ENCODE data around the gene TOB2.

Gene TOB2, protein sequence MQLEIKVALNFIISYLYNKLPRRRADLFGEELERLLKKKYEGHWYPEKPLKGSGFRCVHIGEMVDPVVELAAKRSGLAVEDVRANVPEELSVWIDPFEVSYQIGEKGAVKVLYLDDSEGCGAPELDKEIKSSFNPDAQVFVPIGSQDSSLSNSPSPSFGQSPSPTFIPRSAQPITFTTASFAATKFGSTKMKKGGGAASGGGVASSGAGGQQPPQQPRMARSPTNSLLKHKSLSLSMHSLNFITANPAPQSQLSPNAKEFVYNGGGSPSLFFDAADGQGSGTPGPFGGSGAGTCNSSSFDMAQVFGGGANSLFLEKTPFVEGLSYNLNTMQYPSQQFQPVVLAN

DNA sequence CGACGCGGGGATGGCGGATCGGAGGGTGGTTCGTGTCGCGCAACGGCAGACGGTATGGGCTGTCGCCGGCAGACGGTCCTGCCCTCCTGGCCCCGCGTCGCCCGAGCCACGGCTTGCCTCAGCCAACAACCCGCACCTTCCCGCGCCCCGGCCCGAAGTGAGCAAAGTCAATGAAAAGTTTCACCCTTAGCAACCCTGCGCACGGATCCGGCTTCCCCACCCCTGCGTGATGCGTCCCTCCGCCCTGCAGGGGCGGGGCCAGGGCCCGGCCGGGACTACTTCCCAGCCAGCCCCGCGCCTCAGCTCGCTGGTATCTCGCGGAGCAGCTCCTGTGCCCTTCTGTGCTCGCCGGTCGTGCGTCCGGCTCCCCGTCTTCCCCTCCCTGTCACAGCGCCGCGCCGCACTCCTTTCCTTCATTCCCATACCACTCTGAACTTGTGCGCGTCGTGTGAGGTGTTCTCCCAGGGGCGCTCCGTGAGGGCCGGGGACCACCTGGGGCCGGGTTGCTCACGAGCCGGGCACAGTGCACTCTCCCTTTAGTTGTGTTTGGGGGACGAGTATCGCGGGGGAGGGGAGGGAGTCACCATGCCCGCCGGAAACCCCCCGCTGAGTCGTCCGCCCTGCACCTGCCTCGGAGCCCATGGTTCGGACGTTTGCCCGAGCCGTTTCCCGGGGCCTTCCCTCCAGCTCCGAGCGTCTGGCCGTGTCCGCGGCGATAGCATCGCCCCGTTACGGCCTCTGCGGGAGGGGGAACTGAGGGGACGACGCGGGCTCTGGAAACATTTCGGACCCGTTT is at the start of gene TOB2:
TSS of gene TOB2 (minus strand) at position 163 of the 796 bp plus-strand sequence. CDS start 9,456 bp downstream, outside the sequence.
- Histone ChIP-seq H3K36me3 (peaks cover 13 to 23% (median 21%) of the 10 kb centered on the region in 11 experiments; a peak in 20 of 22 replicates), H3K4me2 (peak within 1 kb of the TSS; percentile 82 to 100 (median 98)), H4K20me1 (peaks cover 20 to 43% (median 38%) of the 10 kb centered on the region in 11 experiments; a peak in 21 of 22 replicates), H3K27me3 (no peaks in the 10 kb centered on the region), H3K9ac (peak within 1 kb of the TSS; percentile 90 to 99 (median 95)), H3K4me3 (peak within 1 kb of the TSS; percentile 88 to 99 (median 96)), H3K27ac (peak within 1 kb of the TSS; percentile 89 to 98 (median 95)), H3K4me1 (peaks cover 35 to 44% (median 41%) of the 10 kb centered on the region in 10 experiments), H3K9me3 (replicated peaks in 1 of 11) (no peaks in the 10 kb centered on the region)
- TF ChIP-seq Cebpa-rat (IDR thresholded peaks at IDR 0.05), result no peak

DNA sequence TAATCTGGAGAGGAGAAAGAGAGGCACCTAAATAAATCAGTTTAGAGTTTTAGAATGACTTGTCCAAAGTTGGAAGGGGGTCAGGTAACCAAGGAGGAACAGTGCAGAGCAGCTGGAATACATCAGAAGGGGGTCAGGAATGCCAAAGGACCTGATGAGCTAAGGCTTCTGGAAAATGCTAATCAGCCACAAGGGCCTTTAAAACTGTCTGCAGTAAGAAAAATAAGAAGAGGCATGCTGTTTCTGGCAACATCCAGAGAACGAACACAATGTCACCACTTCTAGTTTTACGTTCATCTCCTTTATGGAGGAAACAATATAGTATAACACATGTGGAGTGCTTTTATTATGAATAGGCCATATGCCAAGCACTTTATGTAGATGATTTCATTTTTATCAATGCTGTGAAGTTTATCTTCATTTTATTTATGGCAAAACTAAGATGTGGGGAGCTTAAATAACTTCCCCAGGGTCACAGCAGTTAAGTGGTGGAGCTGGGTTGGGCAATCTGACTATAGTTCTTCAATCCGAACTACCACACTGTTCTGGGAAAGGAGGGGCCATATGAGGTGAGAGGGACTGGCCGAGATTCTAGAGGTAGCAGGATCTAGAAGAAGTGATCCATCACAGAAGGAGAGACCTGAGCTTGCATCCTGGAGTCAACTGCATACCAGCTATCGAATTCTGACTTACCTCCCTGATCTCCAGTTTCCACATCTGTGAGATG is 44.9 kb upstream of the TOB2 start:
- Histone ChIP-seq H3K4me2 (no peak overlapping the region), H3K27ac (no peak overlapping the region; a peak in 1 of 22 replicates), H3K4me1 (peaks cover 0 to 53% (median 32%) of the 10 kb centered on the region in 10 experiments; a peak in 14 of 20 replicates), H3K27me3 (no peaks in the 10 kb centered on the region), H3K9ac (no peak overlapping the region; a peak in 2 of 22 replicates), H3K4me3 (no peak overlapping the region), H3K36me3 (peaks cover 12 to 91% (median 35%) of the 10 kb centered on the region in 11 experiments; a peak in 21 of 22 replicates), H4K20me1 (peaks cover 41 to 100% (median 99%) of the 10 kb centered on the region in 11 experiments), H3K9me3 (replicated peaks in 1 of 11) (no peaks in the 10 kb centered on the region)
- no peak for TF ChIP-seq Cebpa-rat (IDR thresholded peaks at IDR 0.05)

DNA sequence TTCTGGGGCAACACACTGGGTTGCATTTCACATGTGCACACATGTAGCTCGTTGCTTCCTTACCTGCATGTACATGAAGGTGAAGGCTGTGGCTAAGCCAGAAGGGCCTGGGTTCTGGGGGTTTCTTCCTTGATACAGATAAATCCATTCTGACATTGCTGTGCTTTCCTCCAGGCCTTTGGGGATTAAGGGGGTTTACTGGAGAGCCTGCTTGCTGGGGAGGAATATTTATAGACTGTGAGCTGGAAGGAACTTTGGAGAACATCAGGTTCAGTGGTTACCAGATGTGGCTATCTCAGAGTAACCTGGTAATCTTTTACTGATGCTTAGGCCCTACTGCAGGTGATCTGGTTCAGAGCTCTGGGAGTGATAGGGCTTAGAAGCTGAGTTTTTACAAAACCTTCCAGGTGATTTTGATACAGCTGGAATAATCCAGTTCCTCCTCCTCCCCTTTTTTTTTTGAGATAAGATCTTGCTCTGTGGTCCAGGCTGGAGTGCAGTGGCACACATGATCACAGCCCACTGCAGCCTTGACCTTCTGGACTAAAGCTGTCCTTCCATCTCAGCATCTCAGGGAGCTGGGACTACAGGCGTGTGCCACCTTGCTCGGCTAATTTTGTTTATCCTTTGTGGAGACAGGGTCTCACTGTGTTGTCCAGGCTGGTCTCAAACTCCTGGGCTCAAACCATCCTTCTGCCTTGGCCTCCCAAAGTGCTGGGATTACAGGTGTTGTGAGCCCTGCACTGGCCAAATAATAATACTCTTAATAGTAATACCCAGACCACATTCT is 42.2 kb upstream of the TOB2 start:
- TF ChIP-seq Cebpa-rat (IDR thresholded peaks at IDR 0.05), result no peak
- peaks cover 54 to 100% (median 99%) of the 10 kb centered on the region in 11 experiments for H4K20me1 ChIP-seq
- H3K27me3 ChIP-seq, result no peaks in the 10 kb centered on the region
- peak overlapping the region in 2 of 11 experiments; percentile 25 to 26; a peak in 2 of 22 replicates for H3K9ac ChIP-seq
- H3K9me3 ChIP-seq (replicated peaks in 1 of 11), result no peaks in the 10 kb centered on the region
- H3K4me3 ChIP-seq, result no peak overlapping the region
- H3K4me2 ChIP-seq, result peak overlapping the region in 7 of 11 experiments; percentile 9 to 55 (median 51); a peak in 10 of 22 replicates
- H3K27ac ChIP-seq, result no peak overlapping the region
- peaks cover 5 to 65% (median 21%) of the 10 kb centered on the region in 11 experiments; a peak in 16 of 22 replicates for H3K36me3 ChIP-seq
- H3K4me1 ChIP-seq, result peaks cover 6 to 74% (median 53%) of the 10 kb centered on the region in 10 experiments; a peak in 18 of 20 replicates

DNA sequence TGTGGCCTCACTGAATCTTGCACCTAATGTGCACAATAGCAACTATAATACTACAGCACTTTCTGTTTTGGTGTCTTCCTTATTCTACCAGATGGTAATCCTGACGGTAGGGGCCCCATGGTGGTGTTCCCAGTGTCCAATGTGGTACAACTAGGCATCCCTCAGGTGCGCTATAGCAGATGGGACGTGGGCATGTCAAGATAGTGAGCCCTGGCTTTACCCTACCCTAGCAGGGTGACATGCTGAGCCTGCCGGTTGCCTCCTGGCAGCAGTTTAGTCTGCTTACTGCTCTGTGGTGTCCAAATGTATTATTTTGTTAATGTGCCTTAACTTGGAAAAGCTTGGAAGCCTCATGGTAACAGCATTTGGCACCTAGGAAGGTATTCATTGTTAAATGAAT is 41.5 kb upstream of the TOB2 start:
- Histone ChIP-seq H3K4me1 (peaks cover 13 to 82% (median 60%) of the 10 kb centered on the region in 10 experiments), H4K20me1 (peaks cover 53 to 100% (median 99%) of the 10 kb centered on the region in 11 experiments), H3K4me3 (no peak overlapping the region), H3K9ac (peak overlapping the region in 1 of 11 experiments; percentile 14; a peak in 1 of 22 replicates), H3K9me3 (replicated peaks in 1 of 11) (no peaks in the 10 kb centered on the region), H3K27me3 (no peaks in the 10 kb centered on the region), H3K27ac (no peak overlapping the region), H3K4me2 (peak overlapping the region in 4 of 11 experiments; percentile 8 to 55 (median 35); a peak in 2 of 22 replicates), H3K36me3 (peaks cover 2 to 58% (median 21%) of the 10 kb centered on the region in 11 experiments; a peak in 15 of 22 replicates)
- TF ChIP-seq Cebpa-rat (IDR thresholded peaks at IDR 0.05), result no peak

DNA sequence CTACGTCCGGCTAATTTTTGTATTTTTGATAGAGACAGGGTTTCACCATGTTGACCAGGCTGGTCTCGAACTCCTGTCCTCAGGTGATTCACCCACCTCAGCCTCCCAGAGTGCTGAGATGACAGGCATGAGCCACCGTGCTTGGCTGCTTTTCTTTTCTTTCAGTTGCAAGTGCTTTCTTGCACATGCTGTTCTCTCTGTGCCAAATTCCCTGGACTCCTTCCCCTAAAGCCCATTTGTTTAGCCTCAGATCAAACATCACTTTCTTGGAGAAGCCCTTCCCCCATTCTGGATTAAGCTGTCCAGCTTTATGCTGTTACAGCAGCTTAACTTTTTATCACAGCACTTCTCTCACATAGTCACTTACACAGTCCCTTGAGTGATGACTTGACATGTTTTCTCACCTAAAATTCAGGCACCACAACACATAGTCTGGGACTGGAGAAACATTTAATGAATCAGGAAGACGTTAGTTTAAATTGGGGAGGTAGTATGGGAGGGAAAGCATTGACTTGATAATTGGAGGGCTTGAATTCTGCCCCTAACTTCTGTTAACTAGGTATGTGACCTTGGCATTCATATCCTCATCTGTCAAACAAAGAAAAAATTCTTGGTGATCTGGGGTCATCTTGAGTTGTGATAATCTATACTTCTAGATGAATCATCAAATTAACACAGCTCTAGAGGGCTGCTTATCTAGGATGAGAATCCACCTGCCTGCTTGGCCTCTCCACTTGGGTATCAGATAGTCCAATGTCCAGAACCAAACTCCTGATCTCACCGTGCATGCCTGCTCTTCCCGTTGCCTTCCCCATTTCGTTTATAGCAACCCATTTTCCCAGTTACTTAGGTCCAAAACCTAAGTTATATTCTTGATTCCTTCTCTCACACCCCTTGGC is 40.7 kb upstream of the TOB2 start:
- Histone ChIP-seq H3K36me3 (peaks cover 0 to 50% (median 20%) of the 10 kb centered on the region in 11 experiments; a peak in 15 of 22 replicates), H4K20me1 (peaks cover 55 to 100% (median 99%) of the 10 kb centered on the region in 11 experiments), H3K9me3 (replicated peaks in 1 of 11) (no peaks in the 10 kb centered on the region), H3K4me2 (peak overlapping the region in 2 of 11 experiments; percentile 11 to 19; a peak in 2 of 22 replicates), H3K9ac (no peak overlapping the region; a peak in 1 of 22 replicates), H3K27ac (peak overlapping the region in 1 of 11 experiments; percentile 42; a peak in 1 of 22 replicates), H3K27me3 (no peaks in the 10 kb centered on the region), H3K4me3 (no peak overlapping the region), H3K4me1 (peaks cover 21 to 89% (median 68%) of the 10 kb centered on the region in 10 experiments)
- no peak for TF ChIP-seq Cebpa-rat (IDR thresholded peaks at IDR 0.05)

DNA sequence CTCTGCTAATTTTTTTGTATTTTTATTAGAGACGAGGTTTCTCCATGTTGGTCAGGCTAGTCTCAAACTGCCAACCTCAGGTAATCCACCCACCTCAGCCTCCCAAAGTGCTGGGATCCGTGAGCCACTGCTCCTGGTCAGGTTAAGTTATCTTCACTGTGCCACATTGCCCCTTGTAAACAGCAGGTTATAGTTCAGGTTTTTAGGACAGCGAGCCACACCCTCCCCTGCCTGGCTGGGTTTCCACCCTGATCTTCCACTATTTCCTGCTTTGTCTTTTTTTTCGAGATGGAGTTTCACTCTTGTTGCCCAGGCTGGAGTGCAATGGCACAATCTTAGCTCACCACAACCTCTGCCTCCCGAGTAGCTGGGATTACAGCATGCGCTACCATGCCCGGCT is 38.4 kb upstream of the TOB2 start:
- Histone ChIP-seq H3K9me3 (replicated peaks in 1 of 11) (no peaks in the 10 kb centered on the region), H3K9ac (0 out of 22 replicates have a peak overlapping the region, but pooled peaks of 2 of the 11 experiments have one; percentile 6 to 25), H3K36me3 (peaks cover 0 to 41% (median 20%) of the 10 kb centered on the region in 11 experiments; a peak in 14 of 22 replicates), H4K20me1 (peaks cover 67 to 100% (median 99%) of the 10 kb centered on the region in 11 experiments), H3K4me1 (peaks cover 31 to 96% (median 86%) of the 10 kb centered on the region in 10 experiments), H3K4me2 (peak overlapping the region in 10 of 11 experiments; percentile 26 to 69 (median 56); a peak in 19 of 22 replicates), H3K27me3 (no peaks in the 10 kb centered on the region), H3K27ac (peak overlapping the region in 2 of 11 experiments; percentile 3 to 19; a peak in 1 of 22 replicates), H3K4me3 (no peak overlapping the region)
- no peak for TF ChIP-seq Cebpa-rat (IDR thresholded peaks at IDR 0.05)

Measured in BLaER1 treated with 17β-estradiol and CSF1 and Interleukin-3, amounts not matched to agents 10 nM and 100 nM (cell line).